RWPE2 (cell line): ENCODE data around the gene ZBTB22.
"Not testable (repeated sequence)": the region's sequence is repeated elsewhere in the genome, so short reads cannot be mapped to it uniquely, and the experiment has no call there.

Experiments
- ATAC-seq: fragments of 200-7000 bp; cut with Tn5 transposase; 3 replicates; pipeline ENCODE4 v1.9.1; 2021; ENCODE audit warnings: low read depth
- DNase-seq: peaks from one replicate; pipeline ENCODE4 v3.0.0-alpha.2; 2020; ENCODE audit warnings: low spot score
- H3K27ac ChIP-seq: fragments of 450-650 bp; 2 replicates; pipeline ENCODE4 v1.5.1; 2017; ENCODE audit warnings: mild to moderate bottlenecking; ENCODE audit not compliant: poor library complexity, severe bottlenecking
- H3K27me3 ChIP-seq: fragments of 250-450 bp; sonication (Bioruptor Pico); 2 replicates; pipeline ENCODE4 v1.5.1; 2021; ENCODE audit warnings: mild to moderate bottlenecking, moderate library complexity; ENCODE audit not compliant: insufficient read depth, poor library complexity, severe bottlenecking
- H3K36me3 ChIP-seq: fragments of 250-450 bp; sonication (Bioruptor Pico); 2 replicates; pipeline ENCODE4 v1.5.1; 2020; ENCODE audit warnings: low read depth, mild to moderate bottlenecking, moderate library complexity
- H3K4me1 ChIP-seq: fragments of 250-450 bp; sonication (Bioruptor Pico); 2 replicates; pipeline ENCODE4 v1.5.1; 2021; ENCODE audit warnings: mild to moderate bottlenecking, moderate library complexity; ENCODE audit not compliant: insufficient read depth, poor library complexity, severe bottlenecking
- H3K4me3 ChIP-seq: fragments of 250-450 bp; sonication (Bioruptor Pico); 2 replicates; pipeline ENCODE4 v1.5.1; 2021; ENCODE audit warnings: mild to moderate bottlenecking, moderate library complexity; ENCODE audit not compliant: severe bottlenecking
- H3K9me3 ChIP-seq: fragments of 250-450 bp; sonication (Bioruptor Pico); 2 replicates; pipeline ENCODE4 v1.5.1; 2021; ENCODE audit warnings: mild to moderate bottlenecking, moderate library complexity; ENCODE audit not compliant: severe bottlenecking
- CTCF ChIP-seq: fragments of 450-650 bp; IDR thresholded peaks from one replicate; pipeline ENCODE4 v1.5.1; 2017; ENCODE audit warnings: mild to moderate bottlenecking, moderate library complexity; ENCODE audit not compliant: poor library complexity, severe bottlenecking

Gene ZBTB22

GRCh38 chr6:33286946-33287914 lies 30.3 kb downstream of the ZBTB22 start:
- no peak for TF ChIP-seq CTCF
- ATAC-seq (no peak), DNase-seq (no peak)
- Histone ChIP-seq H3K27me3 (no peaks in the 10 kb centered on the region), H3K4me1 (no peaks in the 10 kb centered on the region), H3K27ac (no peak overlapping the region), H3K4me3 (no peak overlapping the region), H3K36me3 (peaks cover 70% of the 10 kb centered on the region), H3K9me3 (no peaks in the 10 kb centered on the region)

DNA sequence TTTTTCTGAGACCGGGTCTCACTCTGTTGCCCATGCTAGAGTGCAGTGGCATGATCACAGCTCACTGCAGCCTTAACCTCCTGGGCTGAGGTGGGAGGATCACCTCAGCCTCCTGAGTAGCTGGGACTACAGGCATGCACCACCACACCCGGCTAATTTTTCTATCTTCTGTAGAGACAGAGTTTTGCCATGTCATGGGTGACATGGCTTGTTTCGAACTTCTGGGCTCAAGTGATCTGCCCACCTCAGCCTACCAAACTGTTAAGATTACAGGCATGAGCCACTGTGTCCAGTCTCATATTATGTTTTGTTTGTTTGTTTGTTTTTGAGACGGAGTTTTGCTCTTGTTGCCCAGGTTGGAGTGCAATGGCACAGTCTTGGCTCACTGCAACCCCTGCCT lies 32.3 kb downstream of the ZBTB22 start:
- H3K36me3 ChIP-seq = peaks cover 61% of the 10 kb centered on the region
- ATAC-seq, H3K4me3 ChIP-seq, H3K9me3 ChIP-seq, H3K27ac ChIP-seq, H3K4me1 ChIP-seq, DNase-seq, H3K27me3 ChIP-seq: not testable (repeated sequence)

- Histone ChIP-seq H3K27me3 (no peaks in the 10 kb centered on the region), H3K4me3 (no peak overlapping the region), H3K9me3 (no peaks in the 10 kb centered on the region), H3K4me1 (peaks cover 10% of the 10 kb centered on the region), H3K36me3 (peaks cover 54% of the 10 kb centered on the region), H3K27ac (no peak overlapping the region)
- TF ChIP-seq CTCF = no peak
- ATAC-seq (no peak), DNase-seq (no peak)
Observed at GRCh38 chr6:33280539-33280938, 37.0 kb downstream of the ZBTB22 start.

- ATAC-seq (peak; percentile 63), DNase-seq (no peak)
- Histone ChIP-seq H3K4me1 (peaks cover 15% of the 10 kb centered on the region), H3K27me3 (no peaks in the 10 kb centered on the region), H3K27ac (no peak overlapping the region), H3K36me3 (peaks cover 54% of the 10 kb centered on the region), H3K4me3 (no peak overlapping the region), H3K9me3 (no peaks in the 10 kb centered on the region)
- TF ChIP-seq CTCF = peak; percentile 57
Observed at GRCh38 chr6:33279971-33280511, 37.5 kb downstream of the ZBTB22 start.

- no peak for TF ChIP-seq CTCF
- no peaks in the 10 kb centered on the region for H3K27me3 ChIP-seq
- no peaks in the 10 kb centered on the region for H3K9me3 ChIP-seq
- no peak for DNase-seq
- H3K4me1 ChIP-seq = peaks cover 23% of the 10 kb centered on the region
- peaks cover 54% of the 10 kb centered on the region for H3K36me3 ChIP-seq
- no peak overlapping the region for H3K27ac ChIP-seq
- no peak for ATAC-seq
- H3K4me3 ChIP-seq = no peak overlapping the region
Observed at GRCh38 chr6:33279257-33279695, 38.3 kb downstream of the ZBTB22 start.
